Measurements from ENCODE around the gene TMEM132C.
"Not testable (repeated sequence)": the region's sequence is repeated elsewhere in the genome, so short reads cannot be mapped to it uniquely, and the experiment has no call there.

TMEM132C gene

DNA sequence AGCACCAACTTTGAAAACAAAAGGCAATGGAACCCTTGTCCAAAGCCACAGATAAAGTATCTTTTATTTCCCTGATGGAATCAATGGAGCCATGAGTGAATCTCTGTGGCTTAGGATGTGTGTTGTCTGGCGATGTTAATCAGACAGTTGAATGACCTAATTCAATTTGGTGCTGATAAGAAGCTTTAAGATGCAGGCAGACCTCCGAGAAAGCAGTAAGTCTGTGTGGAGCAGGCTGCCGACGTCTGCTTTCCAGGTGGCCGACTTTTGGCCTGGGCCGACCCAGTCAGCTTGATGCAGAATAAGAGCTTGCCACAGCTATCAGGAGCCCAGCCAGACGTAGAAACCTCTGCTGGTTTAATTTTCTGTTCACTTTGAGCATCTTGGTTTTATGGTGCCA, 21.1 kb upstream of the TMEM132C start:
- TF ChIP-seq, protein P1, sequence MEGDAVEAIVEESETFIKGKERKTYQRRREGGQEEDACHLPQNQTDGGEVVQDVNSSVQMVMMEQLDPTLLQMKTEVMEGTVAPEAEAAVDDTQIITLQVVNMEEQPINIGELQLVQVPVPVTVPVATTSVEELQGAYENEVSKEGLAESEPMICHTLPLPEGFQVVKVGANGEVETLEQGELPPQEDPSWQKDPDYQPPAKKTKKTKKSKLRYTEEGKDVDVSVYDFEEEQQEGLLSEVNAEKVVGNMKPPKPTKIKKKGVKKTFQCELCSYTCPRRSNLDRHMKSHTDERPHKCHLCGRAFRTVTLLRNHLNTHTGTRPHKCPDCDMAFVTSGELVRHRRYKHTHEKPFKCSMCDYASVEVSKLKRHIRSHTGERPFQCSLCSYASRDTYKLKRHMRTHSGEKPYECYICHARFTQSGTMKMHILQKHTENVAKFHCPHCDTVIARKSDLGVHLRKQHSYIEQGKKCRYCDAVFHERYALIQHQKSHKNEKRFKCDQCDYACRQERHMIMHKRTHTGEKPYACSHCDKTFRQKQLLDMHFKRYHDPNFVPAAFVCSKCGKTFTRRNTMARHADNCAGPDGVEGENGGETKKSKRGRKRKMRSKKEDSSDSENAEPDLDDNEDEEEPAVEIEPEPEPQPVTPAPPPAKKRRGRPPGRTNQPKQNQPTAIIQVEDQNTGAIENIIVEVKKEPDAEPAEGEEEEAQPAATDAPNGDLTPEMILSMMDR (IDR thresholded peaks at IDR 0.05) = no peak
- no peak for TF ChIP-seq ZFX (IDR thresholded peaks at IDR 0.05; ENCODE audit: borderline replicate concordance)
- H3K27ac ChIP-seq = no peak overlapping the region

DNA sequence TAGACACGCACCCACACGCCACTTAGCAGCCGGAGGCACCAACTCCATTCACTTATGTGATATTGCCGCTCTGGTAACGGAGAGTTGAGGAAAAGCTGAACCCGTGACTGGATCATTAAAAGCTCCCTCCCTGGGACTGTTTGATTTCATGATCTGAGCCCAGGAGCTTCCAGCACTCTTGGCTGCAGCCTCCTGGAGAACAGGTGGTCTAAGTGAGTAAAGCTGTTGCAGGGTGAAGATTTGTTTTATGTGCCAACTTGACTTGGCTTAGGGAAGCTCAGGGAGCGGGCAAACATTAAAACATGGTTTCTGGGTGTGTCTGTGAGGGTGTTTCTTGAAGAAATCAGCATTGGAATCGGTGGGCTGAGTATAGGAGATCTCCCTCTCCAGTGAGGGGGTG, 16.9 kb upstream of the TMEM132C start:
- no peak overlapping the region for H3K27ac ChIP-seq
- TF ChIP-seq, protein P1 (IDR thresholded peaks at IDR 0.05) = no peak
- TF ChIP-seq ZFX (IDR thresholded peaks at IDR 0.05; ENCODE audit: borderline replicate concordance) = no peak

DNA sequence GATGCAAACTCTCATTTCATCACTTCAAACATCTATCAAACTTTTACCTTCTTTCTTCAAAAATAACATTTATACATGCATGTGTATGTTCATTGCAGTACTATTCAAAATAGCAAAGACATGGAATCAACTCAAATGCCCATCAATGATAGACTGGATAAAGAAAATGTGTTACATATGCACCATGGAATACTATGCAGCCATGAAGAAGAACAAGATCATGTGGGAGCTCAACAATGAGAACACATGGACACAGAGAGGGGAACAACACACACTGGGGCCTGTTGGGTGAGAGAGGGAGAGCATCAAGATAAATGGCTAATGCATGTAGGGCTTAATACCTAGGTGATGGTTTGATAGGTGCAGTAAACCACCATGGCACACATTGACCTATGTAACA, 13.1 kb upstream of the TMEM132C start:
- not testable (repeated sequence) for H3K27ac ChIP-seq

DNA sequence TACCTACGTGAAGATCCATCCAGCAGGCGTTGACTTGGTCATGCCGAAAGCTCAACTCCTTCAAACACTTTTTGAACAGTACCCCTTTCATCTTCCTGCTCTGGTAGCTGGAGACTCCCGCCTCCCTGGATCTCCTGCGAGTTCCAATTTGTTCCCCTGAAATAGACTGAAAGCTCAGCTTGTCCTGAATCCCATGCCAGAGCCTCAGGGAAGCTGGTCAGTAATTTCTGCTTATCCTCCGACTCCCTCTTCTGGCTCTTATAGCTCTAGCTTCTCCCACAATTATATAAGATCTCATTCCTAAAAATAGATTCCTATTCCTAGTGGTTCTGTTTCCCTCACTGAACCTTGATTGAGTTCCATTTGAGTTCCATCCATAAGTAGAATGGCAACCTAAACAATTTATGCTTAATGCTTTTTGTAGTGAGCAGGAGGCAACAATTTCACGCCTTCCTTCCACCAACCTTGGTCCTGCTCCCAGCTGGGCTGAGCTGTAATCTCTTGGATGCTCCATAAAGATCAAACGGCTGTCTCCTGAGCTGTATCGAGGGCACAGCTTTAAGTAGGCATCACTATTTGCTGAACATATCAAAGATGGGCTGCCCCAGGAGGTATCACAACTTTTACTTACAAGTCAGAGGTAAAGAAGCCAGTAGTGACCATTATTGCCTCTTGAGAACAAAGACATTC, 8.0 kb upstream of the TMEM132C start:
- TF ChIP-seq, protein P1 (IDR thresholded peaks at IDR 0.05) = no peak
- TF ChIP-seq ZFX (IDR thresholded peaks at IDR 0.05; ENCODE audit: borderline replicate concordance) = no peak
- no peak overlapping the region for H3K27ac ChIP-seq

DNA sequence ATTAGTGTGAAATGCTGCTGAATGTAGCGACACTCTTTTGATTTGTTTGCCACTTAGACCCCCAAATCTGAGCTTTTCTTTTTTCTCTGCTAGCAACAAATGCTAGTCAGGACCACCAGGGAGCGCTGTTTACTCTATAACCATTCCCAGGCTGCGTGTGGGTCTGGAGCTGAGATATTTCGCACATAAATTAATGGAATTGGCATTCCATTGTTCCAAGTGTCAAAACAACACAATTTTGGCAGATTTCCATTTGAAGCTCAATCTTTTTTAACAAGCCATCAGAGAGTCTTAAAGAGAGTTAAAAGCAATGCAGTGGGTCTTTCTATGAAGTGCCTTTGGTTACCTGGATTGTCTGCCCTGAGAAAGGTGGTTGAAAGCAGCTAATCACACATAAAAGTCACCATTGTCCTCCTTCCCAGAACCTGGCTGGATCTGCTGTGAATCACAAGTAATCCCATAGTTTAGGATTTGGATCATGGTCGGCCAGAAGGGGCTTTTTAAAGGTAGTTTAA, 7.4 kb upstream of the TMEM132C start:
- no peak overlapping the region for H3K27ac ChIP-seq
- no peak for TF ChIP-seq ZFX (IDR thresholded peaks at IDR 0.05; ENCODE audit: borderline replicate concordance)
- TF ChIP-seq, protein P1 (IDR thresholded peaks at IDR 0.05) = peak; percentile 89

DNA sequence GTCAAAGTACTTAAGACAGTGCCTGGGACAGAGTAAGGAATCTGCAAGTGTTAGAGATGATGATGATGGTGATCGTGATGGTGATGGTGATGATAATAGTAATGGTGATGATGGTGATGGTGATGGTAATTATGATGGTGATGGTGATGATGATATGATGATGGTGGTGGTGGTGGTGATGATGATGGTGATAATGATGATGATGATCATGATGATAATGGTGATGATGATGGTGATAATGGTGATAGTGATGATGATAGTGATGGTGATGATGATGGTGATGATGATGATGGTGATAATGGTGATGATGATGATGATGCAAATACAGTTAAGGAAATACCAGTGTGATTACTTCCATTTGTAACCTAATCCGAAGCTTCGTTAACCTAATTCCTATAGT, 5.2 kb upstream of the TMEM132C start:
- H3K27ac ChIP-seq = no peak overlapping the region
- TF ChIP-seq ZFX (IDR thresholded peaks at IDR 0.05; ENCODE audit: borderline replicate concordance) = no peak
- TF ChIP-seq, protein P1 (IDR thresholded peaks at IDR 0.05) = no peak

DNA sequence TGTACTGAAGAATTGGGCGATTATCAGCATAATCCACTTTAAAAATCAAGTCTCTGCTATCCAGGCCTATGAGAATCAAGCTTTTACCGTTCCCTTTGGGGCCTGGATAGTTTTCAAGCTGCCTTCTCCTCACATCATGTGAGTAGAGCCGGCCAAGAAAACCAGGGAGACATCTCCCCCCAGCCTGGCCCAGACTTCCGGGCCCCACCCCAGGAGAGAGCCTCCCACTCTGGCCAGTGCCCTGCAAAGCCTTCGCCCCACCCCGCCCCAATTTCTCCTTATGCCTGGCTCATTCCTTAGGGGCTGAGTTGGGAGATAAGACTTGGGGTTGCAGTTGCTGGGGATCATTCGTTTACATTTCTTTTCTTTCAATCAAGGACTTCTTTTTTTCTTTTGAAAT, 1.4 kb upstream of the TMEM132C start:
- TF ChIP-seq, protein P1 (IDR thresholded peaks at IDR 0.05) = no peak
- TF ChIP-seq ZFX (IDR thresholded peaks at IDR 0.05; ENCODE audit: borderline replicate concordance) = no peak
- no peak overlapping the region for H3K27ac ChIP-seq

DNA sequence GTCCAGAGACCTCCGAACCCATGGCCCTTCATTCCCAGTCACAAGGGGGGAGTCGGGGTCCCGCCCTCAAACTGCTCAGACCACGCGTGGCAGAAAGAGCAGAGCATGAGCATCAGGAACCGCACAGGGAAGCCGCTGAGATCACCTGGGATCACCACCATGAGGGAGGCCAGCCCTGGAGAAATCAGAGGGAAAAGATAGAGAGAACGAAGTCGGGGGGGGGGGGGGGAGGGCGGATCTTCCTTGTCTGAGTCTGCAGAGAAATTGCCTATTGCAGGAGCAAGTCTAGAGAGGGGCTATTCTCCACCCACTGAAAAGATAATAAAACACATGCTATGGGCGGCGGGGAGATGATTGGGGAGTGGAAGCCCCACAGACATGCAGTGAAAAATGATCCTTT, 884 bp upstream of the TMEM132C start:
- H3K27ac ChIP-seq = no peak overlapping the region
- TF ChIP-seq, protein P1 (IDR thresholded peaks at IDR 0.05) = no peak
- TF ChIP-seq ZFX (IDR thresholded peaks at IDR 0.05; ENCODE audit: borderline replicate concordance) = no peak
